K562 (cell line): ENCODE results near the gene ABHD4. TPM values are rescaled to one million over a fixed set of nuclear protein-coding genes. Genes with fewer than 3 reads are reported as not detected.

Experiments used
- CREB1 ChIP-seq, 2 experiments: sonication (generic) in 1 of 2; formaldehyde crosslinking in 1 of 2; IDR thresholded peaks; 2 replicates each; pipeline versions ENCODE4 v1.6.1 to v1.8.0; 2012 to 2022; ENCODE audit warnings: inconsistent platforms in 1 of 2, mild to moderate bottlenecking in 1 of 2, missing genetic modification reagents in 1 of 2, moderate library complexity in 1 of 2
- DACH1 ChIP-seq: fragments of 450-650 bp; IDR thresholded peaks from 2 replicates; pipeline ENCODE4 v1.6.1; 2018; ENCODE audit not compliant: partially characterized antibody
- FOXA3 ChIP-seq, 2 experiments: fragments of 450-650 bp in 1 of 2; sonication (generic) in 1 of 2; formaldehyde crosslinking; IDR thresholded peaks in 1 of 2; conservative IDR thresholded peaks in 1 of 2; 2 replicates each; pipeline versions ENCODE4 v1.4.0 to v1.8.0; 2020 to 2022; ENCODE audit warnings: mild to moderate bottlenecking in 2 of 2, missing genetic modification reagents in 1 of 2
- GABPB1 ChIP-seq: sonication (generic); formaldehyde crosslinking; IDR thresholded peaks from 2 replicates; pipeline ENCODE4 v1.8.0; 2022; ENCODE audit warnings: mild to moderate bottlenecking, missing genetic modification reagents
- HCFC1 ChIP-seq: IDR thresholded peaks from 2 replicates; pipeline ENCODE4 v1.6.1; 2012; ENCODE audit warnings: low read depth, low read length, improper control_type of control experiment
- JUND ChIP-seq, 2 experiments: IDR thresholded peaks; 2 replicates in 1 of 2; 3 replicates in 1 of 2; pipeline ENCODE4 v1.6.1; 2011; ENCODE audit warnings: borderline replicate concordance in 2 of 2, low read depth in 2 of 2, low read length in 2 of 2, improper control_type of control experiment in 1 of 2, missing biosample characterization in 1 of 2, missing genetic modification characterization in 1 of 2, missing genetic modification reagents in 1 of 2
- KAT7 ChIP-seq: sonication (generic); formaldehyde crosslinking; IDR thresholded peaks from 2 replicates; pipeline ENCODE4 v1.8.0; 2022; ENCODE audit warnings: missing genetic modification reagents, mild to moderate bottlenecking, borderline replicate concordance
- KDM2B ChIP-seq: fragments of 250-450 bp; sonication (Bioruptor Pico); IDR thresholded peaks from 2 replicates; pipeline ENCODE4 v1.8.0; 2021; ENCODE audit warnings: mild to moderate bottlenecking, moderate library complexity
- KLF6 ChIP-seq: fragments of 250-450 bp; sonication (Bioruptor Pico); IDR thresholded peaks from 2 replicates; pipeline ENCODE4 v1.4.0; 2020; ENCODE audit warnings: mild to moderate bottlenecking, moderate library complexity, borderline replicate concordance
- LCOR ChIP-seq: sonication (generic); formaldehyde crosslinking; IDR thresholded peaks from 2 replicates; pipeline ENCODE4 v1.8.0; 2022; ENCODE audit warnings: mild to moderate bottlenecking, missing genetic modification reagents
- MYC ChIP-seq, 2 experiments: fragments of 250-450 bp in 1 of 2; sonication (Bioruptor Pico) in 1 of 2; IDR thresholded peaks; 2 replicates each; pipeline versions ENCODE4 v1.5.1 to v1.6.1; 2012 to 2021; ENCODE audit warnings: low read depth in 2 of 2, borderline replicate concordance in 1 of 2, improper control_type of control experiment in 1 of 2, low read length in 1 of 2, mild to moderate bottlenecking in 1 of 2, moderate library complexity in 1 of 2
- PTBP1 ChIP-seq: fragments of 200-400 bp; formaldehyde crosslinking; IDR thresholded peaks from 2 replicates; pipeline ENCODE4 v1.6.1; 2017; ENCODE audit warnings: low read depth, low read length
- RBFOX2 ChIP-seq: fragments of 200-400 bp; formaldehyde crosslinking; IDR thresholded peaks from 2 replicates; pipeline ENCODE4 v1.6.1; 2017; ENCODE audit warnings: low read depth, mild to moderate bottlenecking, low read length, moderate library complexity
- SMC3 ChIP-seq: conservative IDR thresholded peaks from 2 replicates; pipeline ENCODE4 v1.6.1; 2011; ENCODE audit warnings: low read depth, low read length, improper control_type of control experiment; ENCODE audit not compliant: insufficient read depth
- SRSF7 ChIP-seq: fragments of 200-400 bp; formaldehyde crosslinking; optimal IDR thresholded peaks from 2 replicates; pipeline ENCODE3; 2017; ENCODE audit warnings: mild to moderate bottlenecking, low read depth, low read length
- STAG1 ChIP-seq: sonication (generic); formaldehyde crosslinking; IDR thresholded peaks from 2 replicates; pipeline ENCODE4 v1.5.0; 2020; ENCODE audit warnings: missing genetic modification reagents, borderline replicate concordance
- TBP ChIP-seq: optimal IDR thresholded peaks from 2 replicates; pipeline ENCODE3; 2011; ENCODE audit warnings: low read depth, low read length, improper control_type of control experiment
- ZNF551 ChIP-seq: fragments of 250-450 bp; sonication (Bioruptor Pico); IDR thresholded peaks from 2 replicates; pipeline ENCODE4 v1.5.0; 2021; ENCODE audit warnings: mild to moderate bottlenecking, moderate library complexity
- ZNF592 ChIP-seq: fragments of 450-650 bp; IDR thresholded peaks from 2 replicates; pipeline ENCODE4 v1.6.1; 2017; ENCODE audit warnings: antibody characterized with exemption, mild to moderate bottlenecking
- polyA plus RNA-seq, 8 experiments: library from polyadenylated mRNA; depleted of rRNA in 4 of 8; stranded (reverse) in 5 of 8; unstranded in 3 of 8; fragments of >200 nt; fragmentation: Nextera tagmentation in 2 of 8; fragmentation: Illumina TruSeq in 1 of 8; extraction: Ambion mirVana in 2 of 8; extraction: Trizol in 1 of 8; gene quantifications; 2 replicates each; pipeline versions ENCODE4 v1.2.1 to v1.2.3, GENCODE V29; 2011 to 2014; ENCODE audit warnings: inconsistent platforms in 1 of 8, missing spikeins in 1 of 8
- total RNA-seq, 7 experiments: library from RNA; depleted of rRNA in 6 of 7; stranded (reverse); fragments of >200 nt in 6 of 7; fragmentation: Illumina TruSeq in 2 of 7; extraction: Trizol in 2 of 7; gene quantifications; 2 replicates each; pipeline versions ENCODE4 v1.2.1 to v1.2.3, GENCODE V29; 2011 to 2021; ENCODE audit warnings: low replicate concordance in 1 of 7
- TF ChIP-seq, protein P1 (sequence below): IDR thresholded peaks from 2 replicates; pipeline ENCODE4 v1.6.1; 2011; ENCODE audit warnings: borderline replicate concordance, low read depth, mild to moderate bottlenecking, moderate library complexity, low read length; ENCODE audit not compliant: insufficient read depth, poor library complexity, severe bottlenecking

ABHD4 gene
- total and polyA plus RNA-seq, 9 of the 15 experiments (the other 6 are each of a cell fraction or from before 2014, with no cell fraction given), result 3.6 to 12.0 (median 7.2) TPM

DNA sequence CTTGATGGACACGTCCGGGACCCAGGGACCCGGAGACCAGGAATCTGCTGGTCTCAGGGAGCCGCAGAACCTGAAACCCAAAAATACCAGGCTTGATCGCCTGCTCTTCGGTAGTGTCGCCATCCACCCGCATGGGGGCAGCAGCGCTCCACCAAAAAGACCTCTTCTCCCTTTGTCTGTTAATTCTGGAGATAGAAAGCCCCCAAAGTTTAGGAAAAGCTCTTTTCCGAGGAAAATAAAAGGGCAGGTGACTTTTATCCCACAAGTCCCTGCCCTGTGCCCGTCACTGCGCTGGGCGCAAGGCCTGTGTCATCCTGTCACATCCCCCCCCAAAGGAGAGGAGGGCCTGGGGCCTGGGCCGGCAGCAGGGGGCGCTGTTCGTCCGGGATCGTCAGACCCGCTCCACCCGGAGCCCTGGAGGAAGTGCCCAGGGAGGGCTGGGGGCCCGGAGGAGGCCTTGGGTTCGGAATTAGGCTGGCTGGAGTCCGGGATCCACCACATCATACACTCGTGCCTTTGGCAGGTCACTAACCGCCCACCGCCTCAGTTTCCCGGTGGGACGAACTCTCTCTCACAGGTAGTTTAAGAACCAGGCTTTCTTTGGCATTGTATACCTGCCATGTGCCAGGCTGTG lies 41.0 kb upstream of the ABHD4 start (continued):
- TF ChIP-seq, protein P1, sequence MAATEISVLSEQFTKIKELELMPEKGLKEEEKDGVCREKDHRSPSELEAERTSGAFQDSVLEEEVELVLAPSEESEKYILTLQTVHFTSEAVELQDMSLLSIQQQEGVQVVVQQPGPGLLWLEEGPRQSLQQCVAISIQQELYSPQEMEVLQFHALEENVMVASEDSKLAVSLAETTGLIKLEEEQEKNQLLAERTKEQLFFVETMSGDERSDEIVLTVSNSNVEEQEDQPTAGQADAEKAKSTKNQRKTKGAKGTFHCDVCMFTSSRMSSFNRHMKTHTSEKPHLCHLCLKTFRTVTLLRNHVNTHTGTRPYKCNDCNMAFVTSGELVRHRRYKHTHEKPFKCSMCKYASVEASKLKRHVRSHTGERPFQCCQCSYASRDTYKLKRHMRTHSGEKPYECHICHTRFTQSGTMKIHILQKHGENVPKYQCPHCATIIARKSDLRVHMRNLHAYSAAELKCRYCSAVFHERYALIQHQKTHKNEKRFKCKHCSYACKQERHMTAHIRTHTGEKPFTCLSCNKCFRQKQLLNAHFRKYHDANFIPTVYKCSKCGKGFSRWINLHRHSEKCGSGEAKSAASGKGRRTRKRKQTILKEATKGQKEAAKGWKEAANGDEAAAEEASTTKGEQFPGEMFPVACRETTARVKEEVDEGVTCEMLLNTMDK, result peak; percentile 62
- TF ChIP-seq SMC3 (peak; percentile 66), LCOR (peak; percentile 31; the same call in 1 of the 2 replicates), DACH1 (no peak), KDM2B (CRISPR knock-in tag) (no peak), PTBP1 (0 out of 2 replicates have a peak, but pooled peaks have one; percentile 30), CREB1 (IDR thresholded peaks at IDR 0.05) (no peak), CREB1 (CRISPR knock-in tag; IDR thresholded peaks at IDR 0.05) (peak; percentile 45; the same call in 1 of the 2 replicates), FOXA3 (CRISPR knock-in tag; conservative IDR thresholded peaks at IDR 0.05 in 1 of 2, IDR thresholded peaks at IDR 0.05 in 1 of 2) (no peak), HCFC1 (no peak), SRSF7 (no peak), JUND (IDR thresholded peaks at IDR 0.05; ENCODE audit: borderline replicate concordance, low read depth, low read length) (0 out of 2 replicates have a peak, but pooled peaks have one; percentile 8), JUND (tag; IDR thresholded peaks at IDR 0.05; ENCODE audit: borderline replicate concordance, low read depth, low read length) (no peak), STAG1 (peak; percentile 60; the same call in 1 of the 2 replicates), KAT7 (CRISPR knock-in tag) (no peak), RBFOX2 (peak; percentile 56), TBP (peak; percentile 9), ZNF592 (0 out of 2 replicates have a peak, but pooled peaks have one; percentile 35), GABPB1 (CRISPR knock-in tag) (peak; percentile 34; the same call in 1 of the 2 replicates), KLF6 (CRISPR knock-in tag) (no peak), ZNF551 (CRISPR knock-in tag) (no peak), MYC (IDR thresholded peaks at IDR 0.05; ENCODE audit: low read depth, low read length) (peak; percentile 36; the same call in 1 of the 2 replicates), MYC (CRISPR knock-in tag; IDR thresholded peaks at IDR 0.05; ENCODE audit: borderline replicate concordance, low read depth) (no peak)
